OCI-LY3 (cell line): Measurements from ENCODE around the gene OPA3.

ENCODE experiments used
- H2AFZ ChIP-seq: fragments of 200-600, 300-600 bp; shearing (Covaris generic); 2 replicates; pipeline ENCODE4 v1.6.0; 2014; ENCODE audit warnings: antibody characterized with exemption, low read depth, low read length
- H3K27ac ChIP-seq: fragments of 200-600, 300-600 bp; sonication (generic); 2 replicates; pipeline ENCODE4 v1.5.1; 2014; ENCODE audit warnings: mild to moderate bottlenecking, low read length, moderate library complexity, mixed read lengths
- H3K27me3 ChIP-seq: fragments of 200-600, 300-600 bp; sonication (generic); 2 replicates; pipeline ENCODE4 v1.6.1; 2014; ENCODE audit warnings: low read depth, low read length, mixed read lengths
- H3K36me3 ChIP-seq: fragments of 200-600, 300-600 bp; sonication (generic); replicated peaks from 2 replicates; pipeline ENCODE3; 2014; ENCODE audit warnings: low read depth, low read length, mixed read lengths
- H3K4me1 ChIP-seq: fragments of 300-600, 200-600 bp; sonication (generic); 2 replicates; pipeline ENCODE4 v1.6.1; 2014; ENCODE audit warnings: low read length, mixed read lengths
- H3K4me2 ChIP-seq: fragments of 200-600, 300-600 bp; sonication (generic); 2 replicates; pipeline ENCODE4 v1.6.1; 2014; ENCODE audit warnings: low read length, mixed read lengths
- H3K4me3 ChIP-seq: fragments of 300-600, 200-600 bp; sonication (generic); 2 replicates; pipeline ENCODE4 v1.5.1; 2014; ENCODE audit warnings: antibody characterized with exemption, mild to moderate bottlenecking, low read length, moderate library complexity
- H3K79me2 ChIP-seq: fragments of 300-600, 200-600 bp; shearing (Covaris generic); 2 replicates; pipeline ENCODE4 v1.6.1; 2014; ENCODE audit warnings: mild to moderate bottlenecking, low read length, mixed read lengths
- H3K9ac ChIP-seq: fragments of 300-600, 200-600 bp; shearing (Covaris generic); 2 replicates; pipeline ENCODE4 v1.6.0; 2014; ENCODE audit warnings: mild to moderate bottlenecking, low read length, moderate library complexity
- H3K9me3 ChIP-seq: fragments of 200-600, 300-600 bp; shearing (Covaris generic); 2 replicates; pipeline ENCODE4 v1.6.1; 2014; ENCODE audit warnings: low read length, mixed read lengths; ENCODE audit not compliant: insufficient read depth
- H4K20me1 ChIP-seq: fragments of 200-600, 300-600 bp; sonication (generic); 2 replicates; pipeline ENCODE4 v1.6.1; 2016; ENCODE audit warnings: low read length, mixed read lengths; ENCODE audit not compliant: insufficient read depth
- EZH2phosphoT487 ChIP-seq: fragments of 200-600 bp; shearing (Covaris generic); IDR thresholded peaks from 2 replicates; pipeline ENCODE4 v1.6.1; 2018; ENCODE audit warnings: antibody characterized with exemption, mixed run types, low read depth
- TF ChIP-seq, protein P1 (sequence below): fragments of 200-600, 300-600 bp; sonication (generic); IDR thresholded peaks from 2 replicates; pipeline ENCODE4 v1.5.1; 2014; ENCODE audit warnings: antibody characterized with exemption, low read length, low read depth

OPA3 gene

DNA sequence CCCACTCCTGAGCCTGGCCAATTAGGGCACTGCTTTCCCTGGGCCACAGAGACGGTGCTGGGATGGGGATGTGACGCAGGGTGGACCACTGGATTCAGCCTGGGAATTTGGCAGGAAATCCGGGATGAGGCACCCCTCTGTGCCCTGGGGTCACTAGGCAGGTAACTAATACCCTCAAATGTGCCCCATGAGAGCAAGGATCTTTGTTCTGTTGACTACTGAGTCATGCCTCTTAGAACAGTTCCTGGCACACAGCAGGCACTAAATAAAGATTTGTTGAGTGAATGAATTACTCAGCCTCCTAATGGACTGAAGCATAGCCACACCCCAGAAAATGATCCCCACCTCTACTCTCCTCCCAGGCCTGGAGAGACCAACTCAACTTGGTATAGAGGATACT is 15.9 kb downstream of the OPA3 start:
- H3K4me3 ChIP-seq = no peak overlapping the region
- H3K27ac ChIP-seq = no peak overlapping the region
- H3K36me3 ChIP-seq = no peaks in the 10 kb centered on the region
- H3K9me3 ChIP-seq = no peaks in the 10 kb centered on the region
- peaks cover 5% of the 10 kb centered on the region; the same call in 1 of the 2 replicates for H3K4me1 ChIP-seq
- no peak overlapping the region for H2AFZ ChIP-seq
- H4K20me1 ChIP-seq = peaks cover 4% of the 10 kb centered on the region; the same call in 1 of the 2 replicates
- no peak overlapping the region for H3K9ac ChIP-seq
- no peaks in the 10 kb centered on the region; the same call in 1 of the 2 replicates for H3K79me2 ChIP-seq
- H3K27me3 ChIP-seq = no peaks in the 10 kb centered on the region
- no peak overlapping the region for H3K4me2 ChIP-seq
- TF ChIP-seq EZH2phosphoT487 = no peak
- TF ChIP-seq, protein P1, sequence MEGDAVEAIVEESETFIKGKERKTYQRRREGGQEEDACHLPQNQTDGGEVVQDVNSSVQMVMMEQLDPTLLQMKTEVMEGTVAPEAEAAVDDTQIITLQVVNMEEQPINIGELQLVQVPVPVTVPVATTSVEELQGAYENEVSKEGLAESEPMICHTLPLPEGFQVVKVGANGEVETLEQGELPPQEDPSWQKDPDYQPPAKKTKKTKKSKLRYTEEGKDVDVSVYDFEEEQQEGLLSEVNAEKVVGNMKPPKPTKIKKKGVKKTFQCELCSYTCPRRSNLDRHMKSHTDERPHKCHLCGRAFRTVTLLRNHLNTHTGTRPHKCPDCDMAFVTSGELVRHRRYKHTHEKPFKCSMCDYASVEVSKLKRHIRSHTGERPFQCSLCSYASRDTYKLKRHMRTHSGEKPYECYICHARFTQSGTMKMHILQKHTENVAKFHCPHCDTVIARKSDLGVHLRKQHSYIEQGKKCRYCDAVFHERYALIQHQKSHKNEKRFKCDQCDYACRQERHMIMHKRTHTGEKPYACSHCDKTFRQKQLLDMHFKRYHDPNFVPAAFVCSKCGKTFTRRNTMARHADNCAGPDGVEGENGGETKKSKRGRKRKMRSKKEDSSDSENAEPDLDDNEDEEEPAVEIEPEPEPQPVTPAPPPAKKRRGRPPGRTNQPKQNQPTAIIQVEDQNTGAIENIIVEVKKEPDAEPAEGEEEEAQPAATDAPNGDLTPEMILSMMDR = no peak

DNA sequence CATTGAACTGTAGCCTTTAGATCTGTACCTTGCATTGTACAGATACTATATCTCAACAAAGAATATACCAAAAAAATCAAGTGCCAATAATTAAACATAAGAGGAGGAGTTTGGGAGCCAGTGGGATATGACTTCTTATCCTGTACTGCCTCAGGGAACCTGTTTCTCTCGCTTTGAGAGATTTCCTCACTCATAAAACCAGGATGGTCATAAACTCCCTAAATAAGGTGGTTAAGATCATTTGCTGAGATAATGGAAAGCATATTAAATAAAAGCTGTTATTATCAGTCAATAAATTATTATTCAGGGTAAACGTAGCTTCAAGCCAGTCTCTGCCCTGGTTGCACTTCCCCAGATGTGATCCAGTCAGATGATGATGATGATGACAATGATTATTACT is 17.0 kb downstream of the OPA3 start:
- H2AFZ ChIP-seq = no peak overlapping the region
- H3K4me1 ChIP-seq = peaks cover 5% of the 10 kb centered on the region; the same call in 1 of the 2 replicates
- H3K9ac ChIP-seq = no peak overlapping the region
- peaks cover 4% of the 10 kb centered on the region; the same call in 1 of the 2 replicates for H4K20me1 ChIP-seq
- no peaks in the 10 kb centered on the region for H3K27me3 ChIP-seq
- H3K4me3 ChIP-seq = no peak overlapping the region
- H3K9me3 ChIP-seq = no peaks in the 10 kb centered on the region
- H3K27ac ChIP-seq = no peak overlapping the region
- H3K4me2 ChIP-seq = no peak overlapping the region
- H3K79me2 ChIP-seq = no peaks in the 10 kb centered on the region; the same call in 1 of the 2 replicates
- TF ChIP-seq, protein P1 = no peak
- no peak for TF ChIP-seq EZH2phosphoT487
- H3K36me3 ChIP-seq = no peaks in the 10 kb centered on the region

DNA sequence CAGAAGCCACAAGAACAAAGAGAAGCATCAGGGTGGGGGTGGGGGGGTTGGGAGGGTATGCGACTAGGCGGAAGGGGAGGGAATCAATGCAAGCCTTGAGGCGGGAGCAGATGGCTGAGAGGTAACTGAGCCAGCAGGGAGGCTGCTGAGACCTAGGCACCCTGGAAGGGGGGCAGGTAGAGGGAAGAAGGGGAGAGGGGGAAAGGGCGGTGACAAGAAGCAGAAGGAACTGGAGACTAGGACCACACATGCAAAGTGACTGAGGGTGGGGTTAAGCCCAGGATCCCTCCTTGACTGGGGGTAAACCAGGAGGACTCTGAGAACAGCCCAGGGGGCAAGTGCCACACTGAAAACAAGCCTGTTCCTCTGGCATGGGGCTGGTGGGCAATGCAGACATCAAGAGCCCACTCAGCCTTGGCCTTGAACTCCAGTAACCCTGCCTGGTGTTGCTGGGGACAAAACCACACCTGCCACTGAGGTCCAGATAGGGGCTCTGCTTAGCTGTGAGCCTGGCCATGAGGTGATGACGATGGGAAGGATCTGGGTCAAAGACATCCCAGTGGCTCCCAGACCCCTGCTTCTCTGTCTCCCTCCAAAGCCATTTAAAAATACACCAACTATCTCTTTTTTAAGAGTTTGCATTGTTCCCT is 20.3 kb downstream of the OPA3 start:
- Histone ChIP-seq H3K4me1 (peaks cover 5% of the 10 kb centered on the region; the same call in 1 of the 2 replicates), H3K4me3 (no peak overlapping the region), H4K20me1 (peaks cover 4% of the 10 kb centered on the region; the same call in 1 of the 2 replicates), H3K9me3 (no peaks in the 10 kb centered on the region), H3K4me2 (no peak overlapping the region), H2AFZ (no peak overlapping the region), H3K36me3 (no peaks in the 10 kb centered on the region), H3K27me3 (no peaks in the 10 kb centered on the region), H3K27ac (no peak overlapping the region), H3K9ac (no peak overlapping the region), H3K79me2 (no peaks in the 10 kb centered on the region; the same call in 1 of the 2 replicates)
- TF ChIP-seq, protein P1 = no peak
- no peak for TF ChIP-seq EZH2phosphoT487

DNA sequence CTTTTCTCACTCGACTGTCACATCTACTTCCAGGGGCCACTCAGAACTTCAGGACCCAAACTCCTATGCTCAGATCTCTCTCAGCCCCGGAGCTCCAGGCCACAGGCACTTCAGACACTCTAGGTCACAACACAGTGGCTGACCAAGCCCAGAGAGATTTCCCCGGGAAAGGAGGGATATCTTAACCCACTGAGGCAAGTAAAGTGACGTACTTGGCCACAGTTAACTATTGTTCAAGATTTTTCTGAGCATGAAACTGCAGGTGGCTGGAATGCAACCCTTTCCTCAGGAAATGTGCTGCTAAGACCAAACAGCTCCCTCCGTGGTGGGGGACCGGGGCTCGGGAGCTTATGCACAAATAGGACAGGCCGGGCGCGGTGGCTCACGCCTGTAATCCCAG is 23.9 kb downstream of the OPA3 start:
- no peaks in the 10 kb centered on the region for H3K27me3 ChIP-seq
- H3K36me3 ChIP-seq = no peaks in the 10 kb centered on the region
- H3K9ac ChIP-seq = no peak overlapping the region
- H4K20me1 ChIP-seq = 0 out of 2 replicates have a peak, but pooled peaks cover 5% of the 10 kb centered on the region
- peaks cover 5% of the 10 kb centered on the region; the same call in 1 of the 2 replicates for H3K4me1 ChIP-seq
- no peaks in the 10 kb centered on the region for H3K9me3 ChIP-seq
- no peak overlapping the region for H3K4me2 ChIP-seq
- H3K79me2 ChIP-seq = no peaks in the 10 kb centered on the region
- H3K4me3 ChIP-seq = no peak overlapping the region
- TF ChIP-seq, protein P1 = no peak
- TF ChIP-seq EZH2phosphoT487 = no peak
- H3K27ac ChIP-seq = no peak overlapping the region
- H2AFZ ChIP-seq = no peak overlapping the region
